Effector memory CD4-positive, alpha-beta T cell (primary cell): ENCODE measurements around the gene ZNF334.

Experiments used
- DNase-seq, 3 donors: peaks; one replicate each; pipeline ENCODE4 v3.0.0-alpha.2; 2020
- H3K27ac ChIP-seq: 2 replicates; pipeline ENCODE4 v1.7.0; 2013; ENCODE audit warnings: mild to moderate bottlenecking, low read length, moderate library complexity; ENCODE audit not compliant: insufficient read depth, poor library complexity, severe bottlenecking
- H3K27me3 ChIP-seq: replicated peaks from 2 replicates; pipeline ENCODE4 v1.7.0; 2013; ENCODE audit warnings: mild to moderate bottlenecking, low read length; ENCODE audit not compliant: insufficient read depth, control insufficient read depth, poor library complexity, severe bottlenecking
- H3K36me3 ChIP-seq: 2 replicates; pipeline ENCODE4 v1.7.0; 2013; ENCODE audit warnings: mild to moderate bottlenecking, low read length, moderate library complexity; ENCODE audit not compliant: control insufficient read depth, insufficient read depth
- H3K4me1 ChIP-seq: 2 replicates; pipeline ENCODE4 v1.7.0; 2013; ENCODE audit warnings: low read length, mild to moderate bottlenecking; ENCODE audit not compliant: control insufficient read depth, insufficient read depth, poor library complexity, severe bottlenecking
- H3K4me3 ChIP-seq: 2 replicates; pipeline ENCODE4 v1.7.0; 2013; ENCODE audit warnings: low read length, low read depth, mild to moderate bottlenecking; ENCODE audit not compliant: insufficient read depth, poor library complexity, severe bottlenecking
- H3K9me3 ChIP-seq: 2 replicates; pipeline ENCODE4 v1.7.0; 2013; ENCODE audit warnings: mild to moderate bottlenecking, low read length, moderate library complexity; ENCODE audit not compliant: control insufficient read depth
- total RNA-seq, 3 donors: gene quantifications; one replicate each; lab custom pipeline; 2026; lab: John Stamatoyannopoulos, UW

Gene ZNF334
- 0 to 0.17 (median 0) reads per million in 3 donors for total RNA-seq

- H3K4me1 ChIP-seq, result peaks cover 7% of the 10 kb centered on the region
- DNase-seq, result no peak
- H3K9me3 ChIP-seq, result no peaks in the 10 kb centered on the region
- H3K4me3 ChIP-seq, result peak within 1 kb of the TSS; percentile 44
- H3K27me3 ChIP-seq, result peaks cover 9% of the 10 kb centered on the region
- no peak within 1 kb of the TSS for H3K27ac ChIP-seq
- no peaks in the 10 kb centered on the region for H3K36me3 ChIP-seq
These were observed at the start of gene ZNF334 for GRCh38 chr20:46512943-46513844. Gene ZNF334, minus strand, starts transcription at chr20:46513559. Its CDS starts 1,457 bp downstream, at chr20:46512102.

- H3K36me3 ChIP-seq, result no peaks in the 10 kb centered on the region
- peak in 2 of 3 donors; percentile 4 to 22 for DNase-seq
- no peaks in the 10 kb centered on the region for H3K9me3 ChIP-seq
- H3K27me3 ChIP-seq, result peaks cover 5% of the 10 kb centered on the region
- H3K4me1 ChIP-seq, result peaks cover 7% of the 10 kb centered on the region
- H3K4me3 ChIP-seq, result no peak overlapping the region
- no peak overlapping the region for H3K27ac ChIP-seq
These were observed 49.2 kb upstream of the ZNF334 start for GRCh38 chr20:46562373-46563169.

GRCh38 chr20:46562009-46562372 is 48.6 kb upstream of the ZNF334 start:
- H3K4me3 ChIP-seq, result no peak overlapping the region
- no peak for DNase-seq

DNA sequence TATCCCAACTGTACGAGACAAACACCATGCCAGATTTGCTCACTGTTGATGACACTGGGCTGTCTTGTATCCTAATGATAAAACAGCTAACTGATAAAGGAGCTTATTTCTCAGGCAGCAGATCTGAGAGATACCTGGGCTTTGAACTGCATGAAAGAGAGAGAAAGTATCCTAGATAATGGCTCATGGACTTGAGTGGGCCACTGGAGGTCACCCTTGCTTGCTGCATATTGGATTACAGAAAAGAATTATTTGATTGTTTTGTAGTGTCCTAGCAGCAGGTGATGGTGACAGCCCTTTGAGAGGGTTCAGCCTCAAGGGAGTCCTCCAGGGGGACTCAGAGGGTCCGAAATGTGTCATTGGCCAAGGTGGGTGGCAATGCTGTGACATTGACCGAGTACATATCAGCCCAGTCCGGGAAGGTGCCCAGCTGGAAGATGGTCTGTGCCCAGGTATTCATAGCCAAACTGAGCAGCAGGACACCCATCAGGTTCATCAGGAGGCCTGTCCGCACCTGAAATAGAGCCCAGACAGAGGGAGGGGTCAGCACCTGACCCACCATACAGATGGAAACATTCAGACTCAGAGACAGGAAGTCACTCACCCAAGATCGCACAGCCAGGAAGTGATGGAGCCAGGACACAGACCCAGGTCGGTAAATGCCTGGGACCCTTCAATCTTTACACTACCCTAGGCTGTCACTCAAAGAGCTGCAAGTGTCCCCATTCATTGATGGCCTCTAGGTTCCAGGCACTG is 46.5 kb upstream of the ZNF334 start:
- H3K27me3 ChIP-seq, result no peaks in the 10 kb centered on the region
- H3K27ac ChIP-seq, result no peak overlapping the region
- H3K4me3 ChIP-seq, result no peak overlapping the region
- peaks cover 7% of the 10 kb centered on the region for H3K4me1 ChIP-seq
- H3K9me3 ChIP-seq, result no peaks in the 10 kb centered on the region
- no peaks in the 10 kb centered on the region for H3K36me3 ChIP-seq
- no peak for DNase-seq

More at GRCh38 chr20:46562009-46562372, 48.6 kb upstream of the ZNF334 start:
- Histone ChIP-seq H3K27ac (no peak overlapping the region), H3K9me3 (no peaks in the 10 kb centered on the region), H3K36me3 (no peaks in the 10 kb centered on the region), H3K27me3 (peaks cover 5% of the 10 kb centered on the region), H3K4me1 (peaks cover 7% of the 10 kb centered on the region)

DNA sequence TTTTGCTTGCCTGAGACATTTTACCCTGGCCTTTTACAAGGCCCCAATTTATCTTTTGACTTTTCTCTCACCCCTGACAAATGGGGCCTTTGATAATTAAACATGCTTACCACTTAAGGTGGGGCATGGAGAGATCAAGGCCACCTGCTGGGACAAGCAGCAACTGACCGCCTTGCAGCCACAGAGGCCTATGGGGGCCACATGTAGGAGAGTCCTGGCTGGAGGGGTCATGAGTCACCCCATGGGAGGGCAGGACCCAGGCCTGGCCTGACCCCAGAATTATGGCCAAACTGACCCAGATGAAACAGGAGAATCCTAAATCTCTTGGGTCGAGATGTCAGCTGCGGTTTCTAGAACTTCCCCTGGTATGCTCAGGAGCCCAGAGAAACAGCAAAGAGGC is 45.6 kb upstream of the ZNF334 start:
- H3K4me1 ChIP-seq, result peaks cover 7% of the 10 kb centered on the region
- H3K27ac ChIP-seq, result no peak overlapping the region
- H3K27me3 ChIP-seq, result no peaks in the 10 kb centered on the region
- H3K36me3 ChIP-seq, result no peaks in the 10 kb centered on the region
- DNase-seq, result no peak
- H3K9me3 ChIP-seq, result no peaks in the 10 kb centered on the region
- H3K4me3 ChIP-seq, result no peak overlapping the region

GRCh38 chr20:46558511-46558959 is 45.2 kb upstream of the ZNF334 start:
- Histone ChIP-seq H3K36me3 (no peaks in the 10 kb centered on the region), H3K9me3 (no peaks in the 10 kb centered on the region), H3K27ac (no peak overlapping the region), H3K4me1 (peaks cover 7% of the 10 kb centered on the region), H3K27me3 (no peaks in the 10 kb centered on the region), H3K4me3 (no peak overlapping the region)
- DNase-seq, result no peak

GRCh38 chr20:46557231-46557956 is 44.0 kb upstream of the ZNF334 start:
- H3K9me3 ChIP-seq, result no peaks in the 10 kb centered on the region
- no peak for DNase-seq

GRCh38 chr20:46555370-46555956 is 42.1 kb upstream of the ZNF334 start:
- H3K36me3 ChIP-seq, result no peaks in the 10 kb centered on the region

More at GRCh38 chr20:46557231-46557956, 44.0 kb upstream of the ZNF334 start:
- H3K27ac ChIP-seq, result no peak overlapping the region
- no peaks in the 10 kb centered on the region for H3K36me3 ChIP-seq
- no peaks in the 10 kb centered on the region for H3K27me3 ChIP-seq
- H3K4me3 ChIP-seq, result no peak overlapping the region
- H3K4me1 ChIP-seq, result peaks cover 10% of the 10 kb centered on the region

GRCh38 chr20:46554828-46555227 is 41.5 kb upstream of the ZNF334 start:
- no peak for DNase-seq

More at GRCh38 chr20:46555370-46555956, 42.1 kb upstream of the ZNF334 start:
- DNase-seq, result no peak
- Histone ChIP-seq H3K9me3 (no peaks in the 10 kb centered on the region), H3K4me1 (peaks cover 7% of the 10 kb centered on the region), H3K27ac (no peak overlapping the region), H3K4me3 (no peak overlapping the region), H3K27me3 (no peaks in the 10 kb centered on the region)

More at GRCh38 chr20:46554828-46555227, 41.5 kb upstream of the ZNF334 start:
- Histone ChIP-seq H3K4me3 (no peak overlapping the region), H3K4me1 (peaks cover 7% of the 10 kb centered on the region), H3K27me3 (no peaks in the 10 kb centered on the region), H3K36me3 (no peaks in the 10 kb centered on the region), H3K27ac (no peak overlapping the region), H3K9me3 (no peaks in the 10 kb centered on the region)
